Right lobe of liver (tissue), 4 donors: Measurements from ENCODE around the gene CTRB1.
"Not testable (repeated sequence)": the region's sequence is repeated elsewhere in the genome, so short reads cannot be mapped to it uniquely, and the experiment has no call there.

Experiments
- CTCF ChIP-seq, 4 donors: fragments of 200-600 bp in 3 of 4; fragments of 450-650 bp in 1 of 4; IDR thresholded peaks; one replicate each; pipeline versions ENCODE4 v1.5.1 to v1.8.0; 2016 to 2022; ENCODE audit warnings: antibody characterized with exemption in 4 of 4, mild to moderate bottlenecking in 2 of 4
- POLR2A ChIP-seq: fragments of 450-650 bp; IDR thresholded peaks from one replicate; pipeline ENCODE4 v1.6.1; 2017; ENCODE audit warnings: antibody characterized with exemption, mild to moderate bottlenecking
- donor health status: DM: no; HTN: no; CAD: no.
- donor health status: DM: no; HTN: no; CAD: no.
- donor health status: DM: no; HTN: yes; CAD: no.

GRCh38 chr16:75211286-75211685 is 7.5 kb upstream of the CTRB1 start:
- not testable (repeated sequence) for TF ChIP-seq POLR2A; CTCF (IDR thresholded peaks at IDR 0.05)
